ENCODE results near the gene SLC13A2.

SLC13A2 gene

GRCh38 chr17:28485049-28485448 is 11.6 kb downstream of the SLC13A2 start:
- TF ChIP-seq, protein P1, sequence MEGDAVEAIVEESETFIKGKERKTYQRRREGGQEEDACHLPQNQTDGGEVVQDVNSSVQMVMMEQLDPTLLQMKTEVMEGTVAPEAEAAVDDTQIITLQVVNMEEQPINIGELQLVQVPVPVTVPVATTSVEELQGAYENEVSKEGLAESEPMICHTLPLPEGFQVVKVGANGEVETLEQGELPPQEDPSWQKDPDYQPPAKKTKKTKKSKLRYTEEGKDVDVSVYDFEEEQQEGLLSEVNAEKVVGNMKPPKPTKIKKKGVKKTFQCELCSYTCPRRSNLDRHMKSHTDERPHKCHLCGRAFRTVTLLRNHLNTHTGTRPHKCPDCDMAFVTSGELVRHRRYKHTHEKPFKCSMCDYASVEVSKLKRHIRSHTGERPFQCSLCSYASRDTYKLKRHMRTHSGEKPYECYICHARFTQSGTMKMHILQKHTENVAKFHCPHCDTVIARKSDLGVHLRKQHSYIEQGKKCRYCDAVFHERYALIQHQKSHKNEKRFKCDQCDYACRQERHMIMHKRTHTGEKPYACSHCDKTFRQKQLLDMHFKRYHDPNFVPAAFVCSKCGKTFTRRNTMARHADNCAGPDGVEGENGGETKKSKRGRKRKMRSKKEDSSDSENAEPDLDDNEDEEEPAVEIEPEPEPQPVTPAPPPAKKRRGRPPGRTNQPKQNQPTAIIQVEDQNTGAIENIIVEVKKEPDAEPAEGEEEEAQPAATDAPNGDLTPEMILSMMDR (IDR thresholded peaks at IDR 0.05): no peak
- no peak for DNase-seq (ENCODE audit: low spot score)
- Histone ChIP-seq H3K27ac (no peak overlapping the region), H3K4me3 (no peak overlapping the region)

GRCh38 chr17:28487881-28488532 is 14.6 kb downstream of the SLC13A2 start:
- no peak overlapping the region for H3K4me3 ChIP-seq
- no peak overlapping the region for H3K27ac ChIP-seq
- TF ChIP-seq, protein P1 (IDR thresholded peaks at IDR 0.05): no peak
- no peak for DNase-seq (ENCODE audit: low spot score)

DNA sequence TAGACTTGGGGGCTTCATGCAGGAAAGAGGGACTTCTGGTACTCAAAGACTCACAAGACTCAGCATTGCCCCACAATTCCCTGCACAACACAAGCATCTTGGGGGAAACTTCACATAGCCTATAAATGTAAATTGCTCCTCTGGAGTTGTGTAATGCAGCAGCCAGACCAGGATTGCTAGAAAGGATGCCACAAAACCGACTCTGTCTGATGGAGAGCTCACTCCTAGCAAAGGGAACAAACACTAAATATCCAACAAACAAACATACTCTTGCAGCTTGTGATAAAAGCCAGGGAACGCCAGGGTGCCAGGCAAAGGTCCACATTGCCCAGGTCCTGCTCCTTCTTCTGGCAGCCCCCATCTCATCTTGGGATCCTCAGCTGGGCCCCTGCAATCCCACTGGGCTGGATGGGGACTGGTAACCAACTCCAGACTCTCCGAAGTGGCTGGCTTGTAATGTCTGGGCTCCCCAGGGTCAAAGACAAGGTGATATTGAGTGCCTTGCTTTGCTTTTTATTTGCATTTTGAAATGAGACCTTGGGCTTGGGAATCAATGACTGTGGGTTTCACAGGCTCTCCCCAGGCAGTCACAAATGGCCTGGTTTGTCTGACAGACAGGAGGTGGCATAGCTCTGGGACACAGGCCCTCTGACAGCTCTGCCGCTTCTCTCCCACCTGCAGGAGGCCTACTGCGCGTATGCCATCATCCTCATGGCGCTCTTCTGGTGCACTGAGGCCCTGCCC is 15.3 kb downstream of the SLC13A2 start:
- TF ChIP-seq, protein P1 (IDR thresholded peaks at IDR 0.05): no peak
- Histone ChIP-seq H3K4me3 (no peak overlapping the region), H3K27ac (no peak overlapping the region)
- no peak for DNase-seq (ENCODE audit: low spot score)

DNA sequence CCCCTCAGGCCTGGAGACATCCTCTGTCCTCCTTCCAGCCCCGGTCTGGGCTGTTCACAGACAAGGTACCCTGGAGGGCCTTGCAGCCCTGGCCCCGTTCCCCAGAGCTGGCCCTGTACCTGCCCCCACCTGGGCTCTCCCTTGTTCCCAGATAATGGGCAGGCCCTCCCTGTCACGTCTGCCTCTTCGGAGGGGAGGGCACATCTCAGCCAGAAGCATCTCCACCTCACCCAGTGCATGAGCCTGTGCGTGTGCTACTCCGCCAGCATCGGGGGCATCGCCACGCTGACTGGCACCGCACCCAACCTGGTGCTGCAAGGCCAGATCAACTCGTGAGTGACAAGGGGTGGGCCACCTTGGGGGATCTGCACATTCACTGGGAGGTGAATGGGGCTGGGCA is 17.8 kb downstream of the SLC13A2 start:
- H3K4me3 ChIP-seq: no peak overlapping the region
- no peak for DNase-seq (ENCODE audit: low spot score)
- H3K27ac ChIP-seq: no peak overlapping the region
- TF ChIP-seq, protein P1 (IDR thresholded peaks at IDR 0.05): no peak

DNA sequence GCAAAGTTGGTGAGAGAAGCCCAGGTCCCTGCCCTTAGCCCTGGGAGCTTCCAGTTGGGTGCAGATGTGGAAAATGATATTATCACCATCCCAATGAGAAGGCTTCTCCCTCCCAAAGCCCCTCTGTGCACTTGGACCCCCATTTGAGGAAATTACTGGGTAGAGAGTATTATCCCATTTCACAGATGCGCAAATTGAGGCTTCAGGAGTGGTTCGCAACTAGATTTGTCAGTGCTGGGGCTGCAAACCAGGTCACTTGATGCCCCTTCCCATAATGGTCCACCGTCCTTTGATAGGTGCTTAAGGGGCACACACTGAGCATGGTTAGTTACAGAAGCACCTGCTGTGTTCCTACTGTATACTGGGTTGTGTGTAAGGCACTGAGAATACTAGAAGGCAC is 18.4 kb downstream of the SLC13A2 start:
- no peak overlapping the region for H3K27ac ChIP-seq
- H3K4me3 ChIP-seq: no peak overlapping the region
- DNase-seq (ENCODE audit: low spot score): no peak
- TF ChIP-seq, protein P1 (IDR thresholded peaks at IDR 0.05): no peak

DNA sequence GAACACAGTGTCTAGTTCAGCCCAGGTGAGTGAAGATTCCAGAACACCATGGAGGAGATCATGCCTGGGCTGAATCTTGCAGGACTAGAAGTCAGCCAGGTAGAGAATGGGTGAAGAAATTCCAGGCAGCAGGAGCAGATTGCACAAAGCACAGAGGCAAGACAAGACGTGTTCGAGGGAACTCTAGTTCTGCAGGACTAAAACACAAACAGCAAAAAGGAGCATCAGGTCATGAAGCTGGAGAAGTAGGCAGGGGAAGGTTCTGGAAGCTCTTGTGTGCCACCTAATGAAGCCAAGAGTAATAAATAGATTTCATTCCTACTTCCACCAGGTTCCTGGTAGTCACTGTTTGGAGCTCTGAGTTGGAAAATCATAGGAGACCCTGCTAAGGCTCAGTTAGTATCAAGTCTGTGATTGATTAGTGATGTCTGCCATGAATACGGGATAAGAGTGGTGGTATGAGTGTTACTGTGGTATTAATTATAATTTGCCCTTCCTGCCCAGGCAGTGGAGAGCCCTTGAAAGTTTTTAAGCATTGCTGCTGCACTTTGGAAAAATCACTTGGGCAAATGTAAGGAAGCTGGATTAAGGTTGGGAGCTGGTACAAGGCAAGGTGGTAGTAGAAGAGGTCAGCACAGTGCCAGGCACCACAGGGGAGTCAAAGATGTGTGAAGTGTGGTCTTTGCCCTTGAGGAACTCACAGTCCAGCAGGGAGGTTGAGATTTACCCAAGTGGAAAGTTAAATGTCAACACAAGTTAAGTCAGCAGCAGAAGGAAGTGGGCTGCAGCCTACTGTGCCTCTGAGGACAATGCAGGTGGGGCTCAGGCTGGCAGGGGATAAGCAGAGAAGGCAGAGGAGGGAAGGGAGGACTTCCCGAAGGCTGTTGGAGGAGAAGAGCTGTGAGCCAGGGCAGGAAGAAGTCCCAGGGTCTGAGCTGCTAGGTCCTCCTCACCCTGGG is 19.2 kb downstream of the SLC13A2 start:
- no peak for DNase-seq (ENCODE audit: low spot score)
- H3K4me3 ChIP-seq: no peak overlapping the region
- TF ChIP-seq, protein P1 (IDR thresholded peaks at IDR 0.05): no peak
- H3K27ac ChIP-seq: no peak overlapping the region
